ENCODE results near the gene YWHAB.

- TF ChIP-seq EZH2phosphoT487 (IDR thresholded peaks at IDR 0.05; ENCODE audit: borderline replicate concordance, low read length) (no peak), CTCF (conservative IDR thresholded peaks at IDR 0.05; ENCODE audit: low read depth, low read length) (no peak), EZH2 (IDR thresholded peaks at IDR 0.05; ENCODE audit: low read length, unreplicated experiment) (no peak)
These were observed 70.9 kb downstream of the YWHAB start for GRCh38 chr20:44956410-44956809.
